Measurements from ENCODE around the gene PIAS1. TPM values are rescaled to one million over a fixed set of nuclear protein-coding genes. Genes with fewer than 3 reads are reported as not detected.
"Not testable (repeated sequence)": the region's sequence is repeated elsewhere in the genome, so short reads cannot be mapped to it uniquely, and the experiment has no call there.

PIAS1 gene
- total RNA-seq, 2 experiments from 2014 or later = 44.1 to 59.0 TPM

- CTCF ChIA-PET (ENCODE audit: unreplicated experiment) = no interaction called here
- BruUV-seq (replicated peaks) = no TSS peak
- TF ChIP-seq, protein P1, sequence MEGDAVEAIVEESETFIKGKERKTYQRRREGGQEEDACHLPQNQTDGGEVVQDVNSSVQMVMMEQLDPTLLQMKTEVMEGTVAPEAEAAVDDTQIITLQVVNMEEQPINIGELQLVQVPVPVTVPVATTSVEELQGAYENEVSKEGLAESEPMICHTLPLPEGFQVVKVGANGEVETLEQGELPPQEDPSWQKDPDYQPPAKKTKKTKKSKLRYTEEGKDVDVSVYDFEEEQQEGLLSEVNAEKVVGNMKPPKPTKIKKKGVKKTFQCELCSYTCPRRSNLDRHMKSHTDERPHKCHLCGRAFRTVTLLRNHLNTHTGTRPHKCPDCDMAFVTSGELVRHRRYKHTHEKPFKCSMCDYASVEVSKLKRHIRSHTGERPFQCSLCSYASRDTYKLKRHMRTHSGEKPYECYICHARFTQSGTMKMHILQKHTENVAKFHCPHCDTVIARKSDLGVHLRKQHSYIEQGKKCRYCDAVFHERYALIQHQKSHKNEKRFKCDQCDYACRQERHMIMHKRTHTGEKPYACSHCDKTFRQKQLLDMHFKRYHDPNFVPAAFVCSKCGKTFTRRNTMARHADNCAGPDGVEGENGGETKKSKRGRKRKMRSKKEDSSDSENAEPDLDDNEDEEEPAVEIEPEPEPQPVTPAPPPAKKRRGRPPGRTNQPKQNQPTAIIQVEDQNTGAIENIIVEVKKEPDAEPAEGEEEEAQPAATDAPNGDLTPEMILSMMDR (conservative IDR thresholded peaks at IDR 0.05; ENCODE audit: low read length) = no peak
- no peak for TF ChIP-seq EZH2phosphoT487 (IDR thresholded peaks at IDR 0.05; ENCODE audit: borderline replicate concordance, low read depth, low read length)
- intact Hi-C loops (cut with micrococcal nuclease; ENCODE audit: unreplicated experiment) = no loop called here
- H3K9me3 ChIP-seq (ENCODE audit: low read length) = peaks cover 8% of the 10 kb centered on the region; the same call in 1 of the 2 replicates
- H3K36me3 ChIP-seq (ENCODE audit: insufficient read depth, low read length) = peaks cover 68% of the 10 kb centered on the region
- POLR2A ChIA-PET = interaction anchor here (0.5 kb wide), 1 partner anchor 208 kb away, joined by 3 read pairs; no protein-coding TSS in a partner anchor
- H4K20me1 ChIP-seq (ENCODE audit: insufficient read depth, low read length) = no peaks in the 10 kb centered on the region
- no peaks in the 10 kb centered on the region for H3K9me2 ChIP-seq (ENCODE audit: insufficient read depth, low read length)
- H3K27ac ChIP-seq (ENCODE audit: low read depth, low read length, poor library complexity, severe bottlenecking) = no peak overlapping the region
- peaks cover 76% of the 10 kb centered on the region for H3K79me2 ChIP-seq (ENCODE audit: insufficient read depth, low read depth, low read length)
- no peak for DNase-seq (ENCODE audit: low spot score)
- no peak overlapping the region for H2AFZ ChIP-seq (ENCODE audit: low read length)
- peaks cover 21% of the 10 kb centered on the region for H3K4me1 ChIP-seq (ENCODE audit: insufficient read depth, low read length, poor library complexity, severe bottlenecking)
- H3K4me3 ChIP-seq (ENCODE audit: low read depth, low read length, poor library complexity, severe bottlenecking) = no peak overlapping the region
- H3K4me2 ChIP-seq (ENCODE audit: low read length) = no peak overlapping the region
These were observed 166.9 kb downstream of the PIAS1 start for GRCh38 chr15:68220967-68221366.

GRCh38 chr15:68221530-68222431 lies 167.7 kb downstream of the PIAS1 start:
- H3K4me2 ChIP-seq (ENCODE audit: low read length); intact Hi-C loops (cut with micrococcal nuclease; ENCODE audit: unreplicated experiment); CTCF ChIA-PET (ENCODE audit: unreplicated experiment); H3K27ac ChIP-seq (ENCODE audit: low read depth, low read length, poor library complexity, severe bottlenecking); H4K20me1 ChIP-seq (ENCODE audit: insufficient read depth, low read length); H2AFZ ChIP-seq (ENCODE audit: low read length); H3K9me3 ChIP-seq (ENCODE audit: low read length); BruUV-seq (replicated peaks); H3K4me3 ChIP-seq (ENCODE audit: low read depth, low read length, poor library complexity, severe bottlenecking); DNase-seq (ENCODE audit: low spot score); H3K9me2 ChIP-seq (ENCODE audit: insufficient read depth, low read length): not testable (repeated sequence)
- POLR2A ChIA-PET = interaction anchor here (0.5 to 0.7 kb wide), 2 partner anchors 208 to 596 kb away, joined by 3 to 5 read pairs; no protein-coding TSS in a partner anchor
- H3K79me2 ChIP-seq (ENCODE audit: insufficient read depth, low read depth, low read length) = peaks cover 76% of the 10 kb centered on the region
- H3K36me3 ChIP-seq (ENCODE audit: insufficient read depth, low read length) = peaks cover 67% of the 10 kb centered on the region
- peaks cover 29% of the 10 kb centered on the region for H3K4me1 ChIP-seq (ENCODE audit: insufficient read depth, low read length, poor library complexity, severe bottlenecking)

DNA sequence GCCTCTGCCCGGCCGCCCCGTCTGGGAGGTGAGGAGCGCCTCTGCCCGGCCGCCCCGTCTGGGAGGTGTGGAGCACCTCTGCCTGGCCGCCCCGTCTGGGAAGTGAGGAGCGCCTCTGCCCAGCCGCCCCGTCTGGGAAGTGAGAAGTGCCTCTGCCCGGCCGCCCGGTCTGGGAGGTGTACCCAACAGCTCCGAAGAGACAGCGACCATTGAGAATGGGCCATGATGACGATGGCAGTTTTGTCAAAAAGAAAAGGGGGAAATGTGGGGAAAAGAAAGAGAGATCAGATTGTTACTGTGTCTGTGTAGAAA lies 168.3 kb downstream of the PIAS1 start:
- H3K79me2 ChIP-seq (ENCODE audit: insufficient read depth, low read depth, low read length) = peaks cover 76% of the 10 kb centered on the region
- H2AFZ ChIP-seq (ENCODE audit: low read length); BruUV-seq (replicated peaks); H3K4me3 ChIP-seq (ENCODE audit: low read depth, low read length, poor library complexity, severe bottlenecking); intact Hi-C loops (cut with micrococcal nuclease; ENCODE audit: unreplicated experiment); H3K4me2 ChIP-seq (ENCODE audit: low read length); DNase-seq (ENCODE audit: low spot score); CTCF ChIA-PET (ENCODE audit: unreplicated experiment); H4K20me1 ChIP-seq (ENCODE audit: insufficient read depth, low read length); H3K9me2 ChIP-seq (ENCODE audit: insufficient read depth, low read length); H3K9me3 ChIP-seq (ENCODE audit: low read length); H3K27ac ChIP-seq (ENCODE audit: low read depth, low read length, poor library complexity, severe bottlenecking): not testable (repeated sequence)
- POLR2A ChIA-PET = interaction anchor here (0.7 kb wide), 1 partner anchor 595 kb away, joined by 5 read pairs; no protein-coding TSS in a partner anchor
- H3K4me1 ChIP-seq (ENCODE audit: insufficient read depth, low read length, poor library complexity, severe bottlenecking) = peaks cover 34% of the 10 kb centered on the region
- peaks cover 61% of the 10 kb centered on the region for H3K36me3 ChIP-seq (ENCODE audit: insufficient read depth, low read length)
